C4-2B (cell line): ENCODE results near the gene RFPL2.

ENCODE experiments used
- ZFX ChIP-seq: fragments of 450-650 bp; IDR thresholded peaks from 2 replicates; pipeline ENCODE4 v1.6.1; 2017
- TF ChIP-seq, protein P1 (sequence below): fragments of 450-650 bp; conservative IDR thresholded peaks from 2 replicates; pipeline ENCODE4 v1.5.1; 2017; ENCODE audit warnings: mild to moderate bottlenecking

- TF ChIP-seq, protein P1, sequence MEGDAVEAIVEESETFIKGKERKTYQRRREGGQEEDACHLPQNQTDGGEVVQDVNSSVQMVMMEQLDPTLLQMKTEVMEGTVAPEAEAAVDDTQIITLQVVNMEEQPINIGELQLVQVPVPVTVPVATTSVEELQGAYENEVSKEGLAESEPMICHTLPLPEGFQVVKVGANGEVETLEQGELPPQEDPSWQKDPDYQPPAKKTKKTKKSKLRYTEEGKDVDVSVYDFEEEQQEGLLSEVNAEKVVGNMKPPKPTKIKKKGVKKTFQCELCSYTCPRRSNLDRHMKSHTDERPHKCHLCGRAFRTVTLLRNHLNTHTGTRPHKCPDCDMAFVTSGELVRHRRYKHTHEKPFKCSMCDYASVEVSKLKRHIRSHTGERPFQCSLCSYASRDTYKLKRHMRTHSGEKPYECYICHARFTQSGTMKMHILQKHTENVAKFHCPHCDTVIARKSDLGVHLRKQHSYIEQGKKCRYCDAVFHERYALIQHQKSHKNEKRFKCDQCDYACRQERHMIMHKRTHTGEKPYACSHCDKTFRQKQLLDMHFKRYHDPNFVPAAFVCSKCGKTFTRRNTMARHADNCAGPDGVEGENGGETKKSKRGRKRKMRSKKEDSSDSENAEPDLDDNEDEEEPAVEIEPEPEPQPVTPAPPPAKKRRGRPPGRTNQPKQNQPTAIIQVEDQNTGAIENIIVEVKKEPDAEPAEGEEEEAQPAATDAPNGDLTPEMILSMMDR = no peak
- TF ChIP-seq ZFX = no peak
Measured at GRCh38 chr22:32248276-32248675, 43.4 kb upstream of the RFPL2 start.
